Effector memory CD8-positive, alpha-beta T cell (primary cell): Measurements from ENCODE around the gene YPEL1.
A peak's percentile ranks its signal among the peaks of the same experiment; 100 is the strongest.
"Not testable (repeated sequence)": the region's sequence is repeated elsewhere in the genome, so short reads cannot be mapped to it uniquely, and the experiment has no call there.

Source experiments
- ATAC-seq: fragments of 150-1000 bp; cut with Tn5 transposase; replicated peaks from 2 replicates; pipeline ENCODE4 v1.10.0; 2021; ENCODE audit warnings: mild to moderate bottlenecking, moderate library complexity
- DNase-seq, 3 experiments: peaks; one replicate each; pipeline ENCODE4 v3.0.0; 2021
- H3K27ac Mint-ChIP-seq, 2 donors: one replicate each; pipeline ENCODE4 v1.8.0; 2022; ENCODE audit warnings: mild to moderate bottlenecking in 2 of 2, mixed read lengths in 2 of 2, moderate library complexity in 2 of 2
- H3K27me3 Mint-ChIP-seq, 2 donors: one replicate each; pipeline ENCODE4 v1.8.0; 2022; ENCODE audit warnings: mixed read lengths in 2 of 2
- H3K36me3 Mint-ChIP-seq: one replicate; pipeline ENCODE4 v1.8.0; 2022; ENCODE audit warnings: mild to moderate bottlenecking, moderate library complexity, mixed read lengths; ENCODE audit not compliant: insufficient read depth
- H3K4me1 Mint-ChIP-seq, 2 donors: one replicate each; pipeline ENCODE4 v1.8.0; 2022; ENCODE audit warnings: low read depth in 2 of 2, mixed read lengths in 2 of 2
- H3K4me3 Mint-ChIP-seq, 2 donors: one replicate each; pipeline ENCODE4 v1.8.0; 2022; ENCODE audit warnings: mild to moderate bottlenecking in 2 of 2, mixed read lengths in 2 of 2, moderate library complexity in 2 of 2
- H3K9me3 Mint-ChIP-seq, 2 donors: one replicate each; pipeline ENCODE4 v1.8.0; 2022; ENCODE audit warnings: mixed read lengths in 2 of 2

YPEL1 gene

DNA sequence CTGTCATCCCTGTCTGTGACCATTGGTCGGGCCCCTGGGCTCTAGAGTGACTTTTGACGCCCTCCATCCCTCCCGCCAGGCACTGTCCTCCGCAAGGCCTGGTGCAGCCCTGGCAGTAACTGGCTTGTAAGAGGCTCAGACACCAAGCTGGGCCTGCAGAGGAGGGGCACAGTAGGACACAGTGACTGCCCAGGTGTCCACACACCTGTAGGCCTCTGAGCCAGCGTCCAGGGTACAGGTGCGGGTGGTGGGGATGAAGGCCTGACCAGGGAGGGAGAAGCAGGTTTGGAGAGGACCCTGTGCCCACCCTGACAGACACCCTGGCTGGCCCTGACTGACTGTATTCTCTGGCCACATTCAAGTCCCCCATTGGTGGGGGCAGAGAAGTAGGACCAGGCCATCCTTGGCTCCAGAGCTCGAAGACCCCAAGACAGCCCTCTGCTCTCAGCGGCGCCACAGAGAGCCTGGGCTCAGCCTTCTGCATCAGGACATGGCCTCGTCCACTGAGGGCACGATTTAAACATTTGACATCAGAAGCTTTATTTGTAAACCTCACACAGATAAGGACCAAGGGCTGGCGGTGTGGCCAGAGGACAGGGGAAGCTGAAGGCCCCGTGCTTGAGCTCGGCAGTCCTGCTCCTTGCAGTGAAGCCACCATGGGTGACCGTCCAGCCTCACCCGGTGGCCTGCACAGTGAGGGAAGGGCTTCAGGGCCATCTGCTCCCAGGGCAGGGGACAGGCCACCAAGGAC is 38.4 kb downstream of the YPEL1 start:
- Mint-ChIP-seq H3K27me3 (no peaks in the 10 kb centered on the region), H3K9me3 (no peaks in the 10 kb centered on the region), H3K4me1 (peaks cover 4 to 6% of the 10 kb centered on the region in 2 donors), H3K27ac (peak overlapping the region; percentile 47 to 60), H3K36me3 (peaks cover 56% of the 10 kb centered on the region), H3K4me3 (no peak overlapping the region)
- no peak for ATAC-seq
- DNase-seq: no peak

DNA sequence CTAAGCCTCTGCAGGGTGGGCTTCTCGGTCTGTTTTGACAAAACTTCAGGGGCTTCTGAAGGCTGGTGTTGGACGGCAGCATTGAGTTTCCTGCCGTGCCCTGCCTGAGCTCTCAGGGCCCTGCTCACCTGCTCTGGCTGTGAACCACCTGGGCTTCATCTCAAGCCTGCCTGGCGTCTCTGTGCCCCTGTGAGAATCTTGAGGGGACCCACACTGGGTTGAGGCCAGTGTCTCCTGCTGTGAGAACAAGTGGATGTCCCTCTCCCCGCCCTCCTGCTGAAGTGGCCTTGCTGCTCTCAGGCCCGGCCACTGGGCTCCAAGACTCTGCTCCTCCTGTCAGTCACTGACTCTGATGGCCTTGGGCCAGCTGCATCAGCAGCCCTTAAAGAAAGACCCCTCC is 39.5 kb downstream of the YPEL1 start:
- ATAC-seq (no peak), DNase-seq (no peak)
- H3K27ac Mint-ChIP-seq: peak overlapping the region; percentile 47 to 76
- H3K9me3 Mint-ChIP-seq: no peaks in the 10 kb centered on the region
- no peak overlapping the region for H3K4me3 Mint-ChIP-seq
- H3K4me1 Mint-ChIP-seq: peaks cover 6% of the 10 kb centered on the region in 2 donors
- H3K36me3 Mint-ChIP-seq: peaks cover 58% of the 10 kb centered on the region
- H3K27me3 Mint-ChIP-seq: no peaks in the 10 kb centered on the region

DNA sequence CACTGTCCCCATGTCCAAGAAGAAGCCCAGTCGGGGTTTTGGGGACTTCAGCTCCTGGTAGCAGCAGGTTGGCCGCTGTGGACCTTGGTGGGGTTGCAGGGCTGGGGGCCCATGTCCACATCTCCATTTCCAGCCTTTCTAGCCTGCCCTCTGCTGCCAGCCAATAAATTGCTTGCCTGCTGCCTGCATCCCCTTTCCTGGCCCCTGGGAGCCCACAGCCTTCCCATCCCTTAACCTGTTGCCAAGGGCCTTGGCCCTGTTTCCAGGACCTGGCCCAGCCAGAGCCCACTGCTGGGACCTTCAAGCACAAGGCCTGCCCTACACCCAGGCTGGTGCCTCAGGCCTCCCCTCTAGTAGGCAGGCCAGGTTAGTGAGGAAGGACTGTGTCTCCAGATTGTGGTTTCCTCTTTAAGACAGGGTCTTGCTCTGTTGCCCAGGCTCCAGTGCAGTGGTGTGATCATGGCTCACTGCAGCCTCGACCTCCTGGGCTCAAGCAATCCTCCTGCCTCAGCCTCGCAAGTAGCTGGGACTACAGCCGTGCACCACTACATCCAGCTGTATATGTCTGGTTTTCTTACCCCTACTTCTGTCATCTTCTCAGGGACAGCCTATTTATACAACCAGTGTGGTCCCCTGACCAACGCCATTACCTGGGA is 40.0 kb downstream of the YPEL1 start:
- H3K4me3 Mint-ChIP-seq: no peak overlapping the region
- peak overlapping the region; percentile 76 to 82 for H3K27ac Mint-ChIP-seq
- H3K4me1 Mint-ChIP-seq: peaks cover 6 to 7% of the 10 kb centered on the region in 2 donors

DNA sequence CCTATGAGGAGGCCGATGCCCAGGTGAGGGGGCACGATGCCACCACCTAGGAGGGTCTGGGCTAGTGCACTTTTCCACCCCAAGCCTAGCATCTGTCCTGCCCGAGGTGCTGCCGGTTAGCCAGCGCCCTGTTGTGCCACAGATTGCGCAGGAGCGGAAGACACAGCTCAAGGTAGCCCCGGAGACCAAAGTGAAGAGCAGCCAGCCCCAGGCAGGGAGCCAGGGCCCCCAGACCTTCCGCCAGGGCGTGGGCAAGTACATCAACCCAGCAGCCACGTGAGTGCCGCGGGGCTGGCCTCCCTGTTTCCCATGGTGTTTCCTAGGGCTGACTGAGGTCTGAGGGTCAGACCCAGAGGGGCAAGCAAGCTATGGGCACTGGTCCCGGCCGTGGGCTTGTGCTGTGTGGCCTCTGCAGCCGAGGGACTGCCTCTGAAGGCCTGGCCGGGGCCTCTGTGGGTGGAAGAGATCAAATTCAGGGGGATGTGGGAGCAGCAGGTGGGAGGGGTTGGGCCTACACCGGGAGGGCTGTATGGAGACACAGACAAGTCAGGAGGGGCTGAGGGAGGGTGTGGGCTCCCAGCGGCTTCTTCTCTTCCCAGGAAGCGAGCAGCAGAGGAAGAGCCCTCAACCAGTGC is 40.7 kb downstream of the YPEL1 start:
- H3K9me3 Mint-ChIP-seq: no peaks in the 10 kb centered on the region
- DNase-seq: no peak
- no peak overlapping the region for H3K4me3 Mint-ChIP-seq
- peaks cover 59% of the 10 kb centered on the region for H3K36me3 Mint-ChIP-seq
- peak overlapping the region; percentile 76 to 82 for H3K27ac Mint-ChIP-seq
- peaks cover 6 to 9% of the 10 kb centered on the region in 2 donors for H3K4me1 Mint-ChIP-seq
- no peak for ATAC-seq
- no peaks in the 10 kb centered on the region for H3K27me3 Mint-ChIP-seq

More for the DNA sequence above, 40.0 kb downstream of the YPEL1 start:
- no peak for ATAC-seq
- DNase-seq: no peak
- H3K9me3 Mint-ChIP-seq: no peaks in the 10 kb centered on the region
- H3K27me3 Mint-ChIP-seq: no peaks in the 10 kb centered on the region
- H3K36me3 Mint-ChIP-seq: peaks cover 61% of the 10 kb centered on the region

DNA sequence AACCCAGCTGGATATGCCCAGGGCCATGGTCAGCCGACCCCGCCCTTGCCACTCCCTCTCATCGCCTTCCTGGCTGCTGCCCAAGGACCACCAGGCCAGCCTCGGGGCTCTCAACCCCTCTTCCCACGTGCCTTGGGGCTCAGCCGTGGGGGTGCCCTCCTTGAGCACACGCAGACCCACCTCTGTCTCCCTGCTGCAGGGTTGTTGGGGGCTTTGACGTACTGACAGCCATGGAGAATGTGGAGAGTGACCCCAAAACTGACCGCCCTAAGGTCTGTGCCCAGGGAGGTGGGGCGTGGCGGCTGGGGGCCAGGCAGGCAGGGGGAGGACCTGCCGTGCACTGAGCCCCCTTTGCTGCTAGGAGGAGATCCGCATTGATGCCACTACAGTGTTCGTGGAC is 41.2 kb downstream of the YPEL1 start:
- no peak for ATAC-seq
- Mint-ChIP-seq H3K4me3 (no peak overlapping the region), H3K9me3 (no peaks in the 10 kb centered on the region), H3K36me3 (peaks cover 59% of the 10 kb centered on the region), H3K4me1 (peaks cover 6 to 13% of the 10 kb centered on the region in 2 donors), H3K27me3 (no peaks in the 10 kb centered on the region), H3K27ac (peak overlapping the region; percentile 74 to 76)
- no peak for DNase-seq

DNA sequence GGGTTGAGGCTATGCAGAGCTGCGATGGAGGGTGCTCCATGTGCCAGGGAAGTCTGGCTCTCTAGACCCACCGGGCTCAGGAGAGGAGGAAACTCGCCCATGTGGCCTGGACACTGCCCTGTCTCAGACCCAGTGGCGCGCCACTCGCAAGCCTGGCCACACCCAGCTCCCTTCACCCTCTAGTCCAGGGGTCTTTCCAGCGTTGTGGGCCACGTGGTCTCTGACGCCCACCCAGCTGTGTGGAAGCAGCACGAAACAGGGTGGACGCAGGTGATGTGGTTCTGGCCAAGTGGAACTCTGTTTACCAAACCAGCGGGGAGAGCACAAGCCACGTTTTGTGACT is 41.6 kb downstream of the YPEL1 start:
- Mint-ChIP-seq H3K4me1 (peaks cover 9 to 15% of the 10 kb centered on the region in 2 donors), H3K9me3 (no peaks in the 10 kb centered on the region), H3K36me3 (peaks cover 60% of the 10 kb centered on the region), H3K27ac (peak overlapping the region in 1 of 2 donors; percentile 76), H3K4me3 (no peak overlapping the region), H3K27me3 (no peaks in the 10 kb centered on the region)
- no peak for DNase-seq
- no peak for ATAC-seq

DNA sequence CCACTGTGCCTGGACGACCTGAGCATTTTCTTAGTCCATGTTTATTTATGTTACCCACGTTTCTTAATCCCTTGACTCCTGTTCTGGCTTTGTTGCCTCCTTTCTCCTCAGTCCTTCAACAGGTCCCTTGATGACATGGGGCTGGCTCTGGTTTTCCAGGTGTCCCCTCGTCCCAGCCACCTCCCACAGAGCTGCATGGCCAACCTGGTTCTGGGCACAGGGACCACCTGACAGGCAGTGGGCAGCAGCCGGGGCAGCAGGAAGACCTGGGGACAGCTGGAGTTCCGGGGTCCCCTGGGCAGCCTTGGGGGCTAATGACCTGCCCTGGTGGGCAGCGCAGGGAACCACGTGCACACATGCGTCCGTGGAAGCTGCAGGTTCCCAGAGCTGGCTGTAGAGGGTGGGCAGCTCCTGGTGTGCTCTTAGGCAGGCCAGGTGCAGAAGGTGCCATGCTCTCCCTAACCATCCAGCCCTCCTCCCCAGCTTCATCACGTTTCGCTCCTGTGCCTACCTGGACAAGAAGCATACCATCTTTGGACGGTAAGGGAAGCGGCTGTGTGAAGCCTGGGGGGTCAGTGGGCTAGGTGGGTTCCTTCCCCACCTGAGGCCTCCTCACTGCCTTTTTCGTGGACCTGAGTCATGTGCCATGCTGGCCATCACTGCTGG is 42.1 kb downstream of the YPEL1 start:
- Mint-ChIP-seq H3K27me3 (no peaks in the 10 kb centered on the region), H3K36me3 (peaks cover 57% of the 10 kb centered on the region), H3K27ac (peak overlapping the region; percentile 8 to 70), H3K9me3 (no peaks in the 10 kb centered on the region), H3K4me1 (peaks cover 13 to 19% of the 10 kb centered on the region in 2 donors), H3K4me3 (no peak overlapping the region)
- no peak for DNase-seq
- ATAC-seq: no peak

DNA sequence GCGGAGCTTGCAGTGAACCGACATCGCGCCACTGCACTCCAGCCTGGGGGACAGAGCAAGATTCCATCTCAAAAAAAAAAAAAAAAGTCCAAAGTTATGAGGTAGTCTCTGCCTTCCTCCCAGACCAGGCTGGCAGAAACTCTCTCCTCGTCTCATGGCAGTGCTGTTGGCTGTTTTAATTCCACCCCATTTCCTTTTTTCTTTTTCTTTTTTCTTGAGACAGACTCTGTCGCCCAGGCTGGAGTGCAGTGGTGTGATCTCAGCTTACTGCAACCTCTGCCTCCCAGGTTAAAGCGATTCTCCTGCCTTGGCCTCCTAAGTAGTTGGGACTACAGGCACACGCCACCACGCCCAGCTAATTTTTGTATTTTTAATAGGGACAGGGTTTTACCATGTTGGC is 42.7 kb downstream of the YPEL1 start:
- H3K36me3 Mint-ChIP-seq: peaks cover 52% of the 10 kb centered on the region
- H3K9me3 Mint-ChIP-seq, ATAC-seq, H3K27me3 Mint-ChIP-seq, H3K4me3 Mint-ChIP-seq, DNase-seq: not testable (repeated sequence)
- peaks cover 13 to 19% of the 10 kb centered on the region in 2 donors for H3K4me1 Mint-ChIP-seq
- peak overlapping the region; percentile 8 to 70 for H3K27ac Mint-ChIP-seq

DNA sequence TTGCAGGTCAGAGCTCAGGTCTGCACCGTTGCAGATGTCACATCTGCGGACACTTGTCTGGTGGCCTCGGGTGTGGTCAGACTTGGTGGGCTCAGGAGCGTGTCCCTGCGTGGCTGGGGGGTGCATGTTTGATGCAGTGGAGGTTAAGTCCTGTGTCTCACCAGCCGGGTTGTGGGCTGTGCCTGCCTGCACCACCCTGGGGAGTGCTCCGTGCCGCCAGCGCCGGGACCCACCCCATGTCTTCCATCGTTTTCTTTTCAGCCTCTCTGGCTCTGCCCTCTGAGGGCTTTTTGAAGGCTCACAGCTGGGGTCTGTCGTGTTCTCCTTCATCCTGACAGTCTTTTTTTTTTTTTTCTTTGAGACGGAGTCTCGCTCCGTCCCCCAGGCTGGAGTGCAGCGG is 43.8 kb downstream of the YPEL1 start:
- Mint-ChIP-seq H3K27me3 (no peaks in the 10 kb centered on the region), H3K4me3 (no peak overlapping the region), H3K27ac (peak overlapping the region; percentile 8 to 70), H3K36me3 (peaks cover 46% of the 10 kb centered on the region), H3K4me1 (peaks cover 13 to 19% of the 10 kb centered on the region in 2 donors), H3K9me3 (no peaks in the 10 kb centered on the region)
- ATAC-seq (no peak), DNase-seq (no peak)

DNA sequence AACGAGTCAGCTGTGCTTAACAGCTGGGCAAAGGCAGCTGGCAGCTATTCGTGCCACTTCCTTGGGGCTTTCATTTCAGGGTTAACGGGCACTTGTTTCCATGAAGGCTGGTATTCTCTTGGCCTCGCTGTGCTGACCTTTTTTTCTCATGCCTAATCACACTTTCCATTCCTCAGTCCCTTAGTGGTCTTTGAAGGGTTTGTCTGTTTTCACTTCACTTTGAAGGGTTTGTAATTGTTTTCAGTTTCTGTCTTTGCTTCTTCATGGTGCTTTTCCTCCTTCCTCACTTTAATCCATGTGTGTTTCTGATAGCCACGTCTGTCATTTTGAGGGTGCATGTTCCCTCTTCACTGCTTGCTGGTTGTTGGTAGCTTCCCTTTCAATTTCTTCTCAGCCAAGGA is 45.2 kb downstream of the YPEL1 start:
- ATAC-seq: no peak
- peaks cover 13 to 17% of the 10 kb centered on the region in 2 donors for H3K4me1 Mint-ChIP-seq
- H3K9me3 Mint-ChIP-seq: no peaks in the 10 kb centered on the region
- DNase-seq: no peak
- H3K4me3 Mint-ChIP-seq: no peak overlapping the region
- H3K27me3 Mint-ChIP-seq: no peaks in the 10 kb centered on the region
- H3K36me3 Mint-ChIP-seq: peaks cover 52% of the 10 kb centered on the region
- peak overlapping the region; percentile 91 for H3K27ac Mint-ChIP-seq

DNA sequence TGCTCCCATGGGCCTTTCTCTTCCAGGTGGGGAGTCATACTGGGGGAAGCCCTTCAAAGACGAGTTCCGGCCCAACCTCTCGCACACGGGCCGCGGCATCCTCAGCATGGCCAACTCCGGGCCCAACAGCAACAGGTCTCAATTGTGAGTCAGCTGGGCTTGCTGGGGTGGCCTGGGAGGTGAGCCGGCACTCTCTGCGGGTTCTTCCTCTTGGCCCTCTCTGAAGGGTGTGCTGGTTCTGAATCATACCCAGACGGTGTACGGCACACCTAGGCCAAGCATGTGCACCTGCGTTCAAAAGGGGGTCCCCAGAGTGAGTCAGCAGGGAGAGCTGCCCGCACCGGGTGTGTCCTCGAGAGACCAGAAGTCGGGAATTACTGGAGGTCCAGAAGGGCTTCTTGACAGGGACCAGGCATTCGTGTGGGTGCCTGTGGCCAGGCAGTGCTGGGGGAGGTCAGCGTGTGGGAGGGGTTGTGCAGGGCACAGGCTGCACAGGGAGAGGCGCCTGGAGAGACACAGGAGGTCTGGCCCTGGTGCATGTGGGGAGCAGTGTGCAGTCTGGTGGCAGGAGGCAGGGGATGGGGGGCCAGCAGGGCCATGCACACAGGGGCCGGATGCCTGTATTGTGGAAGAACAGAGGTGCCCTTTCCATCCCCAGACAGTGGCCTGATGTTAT is 46.8 kb downstream of the YPEL1 start:
- peaks cover 7 to 15% of the 10 kb centered on the region in 2 donors for H3K4me1 Mint-ChIP-seq
- H3K36me3 Mint-ChIP-seq: peaks cover 50% of the 10 kb centered on the region
- peak overlapping the region; percentile 89 to 91 for H3K27ac Mint-ChIP-seq
- DNase-seq (no peak), ATAC-seq (no peak)
- no peaks in the 10 kb centered on the region for H3K27me3 Mint-ChIP-seq
- no peaks in the 10 kb centered on the region for H3K9me3 Mint-ChIP-seq
- peak overlapping the region in 1 of 2 donors; percentile 25 for H3K4me3 Mint-ChIP-seq

DNA sequence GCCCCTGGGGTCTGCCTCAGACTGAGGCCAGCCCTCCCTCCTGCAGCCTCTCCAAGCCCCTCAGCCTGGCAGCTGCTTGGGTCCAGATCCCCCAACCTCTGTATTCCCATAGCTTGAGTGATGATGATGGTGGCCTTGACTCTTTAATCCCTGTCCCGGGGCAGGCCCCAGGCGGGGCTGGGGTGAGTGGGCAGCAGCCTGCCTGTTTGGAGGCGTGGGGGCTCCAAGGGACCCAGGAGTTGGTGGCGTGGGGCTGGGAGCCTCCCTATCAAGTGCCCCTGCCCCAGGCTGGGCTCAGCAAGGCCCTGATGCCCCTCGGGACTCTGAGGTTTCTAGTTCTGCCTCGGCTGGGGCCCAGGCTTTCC is 47.3 kb downstream of the YPEL1 start:
- no peak for ATAC-seq
- H3K9me3 Mint-ChIP-seq: no peaks in the 10 kb centered on the region
- H3K36me3 Mint-ChIP-seq: peaks cover 50% of the 10 kb centered on the region
- no peak overlapping the region for H3K4me3 Mint-ChIP-seq
- DNase-seq: no peak
- H3K4me1 Mint-ChIP-seq: peaks cover 7 to 15% of the 10 kb centered on the region in 2 donors
- peak overlapping the region; percentile 89 to 91 for H3K27ac Mint-ChIP-seq
- no peaks in the 10 kb centered on the region for H3K27me3 Mint-ChIP-seq

DNA sequence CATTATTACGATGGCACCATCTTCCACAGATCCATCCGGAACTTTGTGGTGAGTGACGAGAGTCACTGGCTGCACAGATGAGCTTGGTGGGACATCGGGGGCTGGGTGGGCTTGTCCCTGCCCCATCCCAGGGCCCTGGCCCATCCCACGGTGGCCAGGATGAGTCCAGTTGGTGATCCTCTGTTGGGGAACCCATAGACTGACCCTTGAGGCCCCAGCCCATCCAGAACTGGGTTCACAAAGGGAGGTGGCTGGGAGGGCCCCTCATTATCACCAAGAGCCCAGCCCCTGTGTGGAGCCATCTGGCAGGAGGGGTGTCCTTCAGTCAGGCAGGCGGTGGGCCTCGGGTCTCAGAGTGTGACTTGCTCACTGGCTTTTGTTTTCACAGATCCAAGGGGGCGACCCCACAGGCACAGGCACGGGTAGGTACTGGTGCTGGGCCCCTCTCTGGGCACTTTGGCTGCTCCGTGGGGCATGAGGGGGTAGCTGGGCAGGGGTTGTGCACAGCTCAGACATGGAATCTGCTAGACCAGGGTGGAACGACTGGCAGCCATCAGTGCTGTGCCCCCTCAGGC is 47.8 kb downstream of the YPEL1 start:
- ATAC-seq: no peak
- no peak overlapping the region for H3K4me3 Mint-ChIP-seq
- DNase-seq: no peak
- no peaks in the 10 kb centered on the region for H3K9me3 Mint-ChIP-seq
- peaks cover 7 to 15% of the 10 kb centered on the region in 2 donors for H3K4me1 Mint-ChIP-seq
- H3K27me3 Mint-ChIP-seq: no peaks in the 10 kb centered on the region
- H3K27ac Mint-ChIP-seq: peak overlapping the region; percentile 16 to 89
- peaks cover 51% of the 10 kb centered on the region for H3K36me3 Mint-ChIP-seq
